Measurements from ENCODE around the gene WDR72.
"Not testable (repeated sequence)": the region's sequence is repeated elsewhere in the genome, so short reads cannot be mapped to it uniquely, and the experiment has no call there.

The WDR72 gene

DNA sequence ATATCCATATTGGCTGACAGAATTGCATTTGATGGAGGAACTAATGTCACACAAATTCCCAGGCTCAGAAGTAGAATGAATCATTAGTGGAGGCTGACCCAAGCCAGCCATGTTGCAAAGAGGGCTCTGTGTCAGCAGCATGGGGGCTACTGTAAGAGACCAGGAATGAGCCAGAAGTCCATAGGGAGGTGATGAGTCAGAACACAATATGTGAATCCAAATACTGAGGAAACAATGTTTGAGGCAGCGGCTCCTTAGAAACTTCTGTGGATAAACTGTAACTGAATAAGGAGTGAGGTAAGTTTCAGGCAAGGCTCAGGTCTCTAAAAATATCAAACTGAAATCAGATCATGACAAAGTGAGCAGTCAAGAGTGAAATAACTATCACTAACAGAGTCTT is 170.7 kb downstream of the WDR72 start:
- no peak for DNase-seq

DNA sequence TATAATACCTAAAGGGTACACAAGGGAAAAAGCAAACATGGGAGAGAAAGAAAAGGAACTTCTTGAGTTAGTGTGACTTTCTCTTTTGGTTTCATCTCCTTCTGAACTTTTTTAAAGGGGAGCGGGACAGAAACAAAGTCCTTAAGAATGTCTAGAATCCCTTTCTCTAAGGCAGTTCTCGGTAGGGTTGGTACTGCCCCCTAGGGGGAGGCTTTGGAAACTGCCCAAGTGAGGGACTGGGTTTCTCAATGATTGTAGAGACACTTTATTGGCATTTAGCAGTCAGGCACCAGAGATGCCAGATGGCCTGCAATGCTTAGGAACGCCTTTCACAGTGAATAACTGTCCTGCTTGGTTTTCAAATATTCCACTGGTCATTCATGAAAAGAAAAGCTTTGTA is 172.7 kb downstream of the WDR72 start:
- no peak for DNase-seq

- no peak for DNase-seq
These were observed 177.9 kb downstream of the WDR72 start for GRCh38 chr15:53581513-53581912.

GRCh38 chr15:53580366-53580765 is 179.1 kb downstream of the WDR72 start:
- DNase-seq: no peak

DNA sequence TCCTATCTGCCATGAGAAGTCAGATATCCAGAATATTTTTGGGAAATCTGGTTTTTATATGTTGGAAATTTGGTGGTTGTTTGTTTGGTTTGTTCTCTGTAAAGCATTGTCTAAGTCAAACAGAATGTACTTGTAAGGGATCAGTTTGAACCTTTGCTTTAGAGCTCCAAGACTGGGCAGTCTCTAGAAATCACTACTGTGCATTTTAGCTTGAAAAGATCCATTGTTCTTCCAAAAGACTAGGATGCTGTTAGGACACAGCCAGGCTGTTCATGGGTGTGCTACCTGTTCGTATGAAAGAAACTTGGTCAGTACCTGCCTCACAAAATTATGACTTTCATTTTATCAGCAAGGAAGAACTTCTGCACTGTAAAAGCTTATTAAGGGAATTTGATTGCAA is 182.6 kb downstream of the WDR72 start:
- no peak for DNase-seq

DNA sequence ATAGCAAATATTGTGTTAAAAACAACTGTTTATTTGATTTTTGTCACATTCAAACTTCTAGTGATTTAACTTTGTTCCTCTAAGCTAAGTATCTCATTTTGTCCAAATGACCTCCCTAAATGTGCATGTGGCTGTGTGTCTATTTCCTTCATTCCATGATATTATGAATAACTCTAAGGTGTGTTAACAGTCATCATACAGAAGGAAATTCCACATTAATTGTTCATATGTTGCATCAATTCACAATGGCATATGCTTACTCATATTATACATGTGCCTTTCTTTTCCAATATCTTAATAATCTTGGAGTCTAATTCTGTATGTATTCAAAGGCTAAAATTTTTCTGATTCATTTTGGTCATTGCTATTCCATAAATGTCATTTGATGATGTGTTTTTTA is 186.4 kb downstream of the WDR72 start:
- DNase-seq: no peak

DNA sequence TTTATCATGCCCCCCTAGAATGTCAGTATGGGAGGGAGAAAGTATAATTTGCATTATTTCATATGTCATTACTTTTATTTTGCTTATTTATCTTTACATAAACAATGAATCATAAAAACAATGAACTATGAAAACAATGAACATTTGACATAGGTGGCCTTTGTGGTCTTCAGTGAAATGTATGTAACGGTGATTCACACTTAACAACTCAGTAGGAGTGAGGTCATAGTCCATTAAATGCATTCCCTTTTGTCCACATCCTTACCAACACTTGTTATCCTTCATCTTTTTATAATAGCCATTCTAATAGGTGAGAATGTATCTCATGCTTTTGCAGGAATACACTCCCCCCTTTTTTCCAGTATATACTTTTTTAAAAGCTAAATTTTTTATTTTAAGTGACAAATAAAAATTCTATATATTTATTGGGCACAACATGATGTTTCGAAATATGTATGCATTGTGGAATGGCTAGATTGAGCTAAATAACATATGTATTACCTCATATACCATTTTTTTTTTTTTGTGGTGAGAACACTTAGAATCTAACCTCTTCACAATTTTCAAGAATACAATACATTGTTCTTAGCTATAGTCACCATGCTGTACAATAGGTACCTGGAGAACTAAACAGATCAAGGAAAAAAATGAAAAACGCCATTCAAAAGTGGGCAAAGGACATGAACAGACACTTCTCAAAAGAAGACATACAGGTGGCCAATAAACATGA is 189.5 kb downstream of the WDR72 start:
- DNase-seq: no peak

GRCh38 chr15:53566912-53567311 is 192.6 kb downstream of the WDR72 start:
- no peak for DNase-seq

- DNase-seq: no peak
These were observed 193.7 kb downstream of the WDR72 start for GRCh38 chr15:53565721-53566120.

DNA sequence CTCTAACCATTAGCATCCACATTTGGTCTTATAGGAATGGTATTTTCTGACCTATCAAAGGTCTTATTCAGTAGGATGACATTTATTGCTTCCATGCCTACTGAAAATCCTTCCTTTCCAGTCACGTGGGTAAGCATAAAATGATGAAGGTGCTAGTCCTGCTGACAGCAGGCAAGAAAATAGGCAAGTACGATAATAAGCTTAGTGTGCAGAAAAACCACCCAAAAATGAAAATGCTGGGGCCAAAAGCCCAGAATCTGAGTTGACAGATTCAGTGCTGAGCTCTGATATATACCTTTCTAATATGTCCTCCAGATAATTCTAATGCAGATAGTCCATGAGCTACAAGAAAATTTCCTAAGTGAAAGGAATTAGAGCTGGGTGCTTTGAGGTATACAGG is 194.8 kb downstream of the WDR72 start:
- DNase-seq: no peak

DNA sequence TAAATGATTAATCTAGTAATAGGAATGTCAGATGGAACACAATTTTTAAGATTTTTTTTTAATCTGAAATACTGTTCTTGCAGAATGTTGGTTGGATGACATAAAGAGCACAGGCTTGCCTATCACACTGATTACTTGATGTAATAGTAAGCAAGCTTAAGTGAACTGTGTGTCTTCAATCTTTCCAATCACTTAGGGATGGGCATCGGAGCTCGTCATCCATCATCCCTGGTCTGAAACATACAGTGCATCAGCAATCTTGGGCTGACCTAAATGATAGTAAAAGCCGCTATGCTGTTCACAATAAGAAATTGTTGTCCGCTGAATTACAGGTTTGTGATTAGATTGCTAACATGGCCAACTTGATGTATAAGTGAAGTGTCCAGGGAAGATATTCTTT is 195.8 kb downstream of the WDR72 start:
- no peak for DNase-seq

DNA sequence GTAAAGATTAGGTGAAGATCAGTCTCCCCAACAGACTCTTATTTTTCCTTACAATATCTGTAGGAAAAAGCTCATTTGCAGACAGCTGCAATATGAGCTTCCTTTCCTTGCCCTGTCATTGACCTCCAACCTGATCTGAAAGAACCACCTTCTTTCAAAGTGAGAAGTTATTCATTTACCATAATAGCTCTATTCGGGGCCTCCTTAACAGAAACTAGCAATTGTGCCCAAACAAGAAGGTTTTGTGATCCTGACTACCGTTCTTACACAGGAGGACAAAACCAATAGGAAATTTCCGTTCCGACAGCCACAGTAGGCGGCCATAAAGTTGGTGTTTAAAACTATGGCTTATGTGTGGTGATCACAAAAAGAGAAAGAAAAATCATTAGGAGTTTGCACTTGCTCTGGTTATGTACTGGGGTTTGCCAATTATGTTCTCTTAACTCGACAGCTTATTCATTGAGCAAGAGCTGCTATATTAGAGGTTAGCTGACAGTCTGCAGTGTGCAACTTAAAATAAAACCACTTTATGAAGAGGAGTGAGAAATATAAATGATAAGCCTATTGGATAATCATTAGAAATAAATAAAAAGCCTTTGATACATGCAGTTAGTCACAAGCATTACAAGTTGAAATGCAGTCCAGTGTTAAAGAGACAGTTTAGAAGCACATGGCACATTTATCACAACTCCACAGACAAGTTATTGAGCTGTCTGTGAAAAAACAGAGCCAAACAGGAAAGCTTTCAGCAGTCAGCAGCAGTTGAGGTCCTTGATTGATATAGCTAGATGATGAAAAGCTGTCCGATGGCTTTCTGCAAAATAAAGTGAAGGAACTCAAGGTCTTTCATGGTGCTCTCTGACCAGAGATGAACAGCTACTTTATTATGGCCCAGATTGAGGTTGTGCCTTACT is 199.8 kb downstream of the WDR72 start:
- DNase-seq: no peak

- DNase-seq: no peak
These were observed 201.1 kb downstream of the WDR72 start for GRCh38 chr15:53558384-53558783.

GRCh38 chr15:53555226-53555625 is 204.2 kb downstream of the WDR72 start:
- no peak for DNase-seq

GRCh38 chr15:53549697-53550305 is 209.7 kb downstream of the WDR72 start:
- DNase-seq: no peak

DNA sequence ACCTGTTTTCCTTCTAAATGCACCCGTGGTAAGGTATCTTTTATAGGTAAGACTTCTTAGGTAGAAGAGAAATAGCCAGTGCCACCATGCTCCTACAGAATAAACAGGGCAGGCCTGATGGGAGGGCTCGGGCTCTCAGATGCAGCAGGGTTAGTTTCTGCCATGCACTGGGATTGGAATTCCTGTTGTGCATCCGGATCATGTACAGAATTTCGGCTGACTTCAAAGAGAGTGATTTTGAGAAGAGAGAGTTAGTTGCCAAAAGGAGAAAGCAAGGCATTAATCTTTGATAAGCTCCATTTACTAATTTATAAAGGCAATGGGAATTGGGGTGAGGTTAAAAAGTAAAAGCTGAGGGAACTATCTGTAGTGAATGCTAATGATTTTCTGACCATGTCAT is 211.2 kb downstream of the WDR72 start:
- no peak for DNase-seq

GRCh38 chr15:53540626-53541300 is 218.7 kb downstream of the WDR72 start:
- not testable (repeated sequence) for DNase-seq

DNA sequence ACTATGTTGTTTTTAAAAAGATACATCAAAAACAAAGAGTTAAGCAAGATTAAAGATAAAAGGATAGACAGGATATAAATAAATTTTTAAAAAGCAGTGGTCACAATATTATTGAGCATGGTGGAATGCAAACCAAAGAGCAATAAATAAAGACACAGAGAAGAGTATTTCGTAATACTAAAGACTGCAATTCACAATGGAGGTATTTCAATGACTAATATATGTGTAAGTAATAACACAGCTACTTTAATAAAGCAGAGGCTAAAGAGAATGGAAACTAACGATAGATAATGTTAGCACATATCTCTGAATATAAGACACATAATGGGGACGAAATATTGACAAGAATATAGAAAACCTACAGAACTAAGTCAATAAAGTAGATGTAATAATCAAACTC is 219.6 kb downstream of the WDR72 start:
- DNase-seq: no peak

DNA sequence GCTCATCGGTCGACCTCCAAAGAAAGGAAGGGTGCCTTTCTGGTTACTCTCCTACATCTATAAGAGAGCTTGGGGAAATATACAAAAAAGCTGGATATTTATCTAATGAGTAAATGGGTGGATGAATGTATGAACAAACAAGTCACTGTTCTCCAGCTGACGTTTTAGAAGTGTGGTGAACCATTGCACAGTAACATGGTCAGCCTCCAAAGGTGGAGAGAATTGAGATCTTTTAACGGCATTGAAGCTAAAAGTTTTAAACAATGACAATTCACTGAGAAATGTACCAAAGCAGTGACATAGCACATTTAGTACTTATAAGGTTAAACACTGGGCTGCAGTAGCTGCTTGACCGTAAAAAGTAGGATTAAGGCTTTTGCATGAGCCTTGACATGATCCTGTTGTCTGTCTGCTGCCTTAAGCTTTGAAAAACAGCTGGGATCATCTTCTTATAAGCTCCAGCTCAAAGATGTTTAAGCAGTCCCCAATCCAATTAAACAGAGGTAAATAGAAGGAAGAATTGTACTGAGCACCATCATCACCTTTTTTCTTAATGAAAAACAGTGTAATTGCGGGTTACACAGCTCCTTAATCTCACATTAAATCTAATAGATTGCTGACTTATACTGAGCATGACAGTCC is 222.9 kb downstream of the WDR72 start:
- DNase-seq: no peak

DNA sequence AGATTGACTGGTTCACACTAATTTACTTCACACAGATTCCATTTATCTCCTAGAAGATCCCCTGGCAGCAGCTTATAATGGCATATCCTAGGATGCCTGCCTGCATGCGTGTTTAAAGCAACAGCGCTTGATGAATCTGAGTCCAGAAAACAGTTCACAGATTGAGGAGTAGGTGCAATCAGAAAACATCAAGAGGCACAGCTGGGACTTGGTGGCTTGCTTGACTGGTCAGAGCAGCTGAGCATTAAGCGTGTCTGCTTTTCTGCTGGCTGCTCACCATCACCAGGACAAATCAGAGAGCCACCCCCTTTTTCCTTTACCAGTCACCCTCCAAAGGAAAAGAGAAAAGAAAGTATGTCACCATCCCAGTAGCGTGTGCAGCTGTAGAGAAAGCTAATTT is 223.6 kb downstream of the WDR72 start:
- no peak for DNase-seq

DNA sequence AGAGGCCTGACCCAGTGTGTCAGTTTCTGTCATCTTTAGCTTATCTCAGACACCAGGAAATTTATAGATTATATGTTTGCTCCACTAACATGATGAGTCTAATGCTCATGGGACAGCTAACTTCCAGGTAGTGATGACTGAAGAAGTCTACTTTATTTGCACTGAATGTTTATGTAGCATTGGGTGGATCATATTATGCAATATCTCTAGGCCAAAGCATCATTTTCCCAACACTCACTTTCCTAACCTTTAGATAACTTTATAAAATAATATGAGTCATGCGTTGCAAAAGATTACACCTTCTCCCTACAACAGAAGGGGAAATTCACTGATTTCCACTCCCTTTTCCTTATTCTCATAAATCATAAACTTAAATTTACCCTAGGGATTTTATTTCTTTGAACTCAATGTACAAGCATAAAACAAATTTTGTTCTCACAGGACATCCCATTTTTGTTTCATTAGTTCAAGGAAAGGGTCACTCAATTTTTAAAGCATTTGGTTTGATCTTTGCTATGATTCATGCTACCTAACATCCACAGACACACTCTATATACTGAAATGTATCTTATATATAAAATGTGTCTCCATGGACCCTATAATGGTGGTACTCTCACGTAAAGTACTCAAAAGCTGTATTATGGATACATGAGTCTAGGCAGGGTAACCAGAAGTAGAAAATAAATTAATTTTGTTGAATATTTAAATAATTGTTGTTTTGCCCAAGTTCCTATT is 225.2 kb downstream of the WDR72 start:
- DNase-seq: no peak

DNA sequence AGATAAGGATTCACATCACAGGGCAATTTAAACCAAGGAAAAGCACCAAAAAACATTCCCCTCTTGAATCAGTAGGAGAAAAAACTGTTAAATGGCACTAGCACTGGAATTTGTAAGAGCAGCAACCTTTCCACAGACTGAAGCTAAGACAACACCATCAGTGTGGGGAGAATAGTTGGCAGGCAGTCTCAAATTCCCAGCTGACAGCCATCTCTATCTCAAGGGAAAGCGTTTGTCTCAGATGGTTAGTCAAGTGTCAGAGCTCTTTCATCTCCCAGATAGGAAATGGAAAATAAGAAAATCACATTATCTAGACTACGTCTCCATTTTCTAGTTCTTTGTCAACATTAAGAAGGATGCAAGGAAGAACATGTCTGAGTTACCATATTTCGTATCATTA is 228.7 kb downstream of the WDR72 start:
- DNase-seq: no peak
